Fibroblast of mammary gland (primary cell): ENCODE measurements around the gene MAN1A2.
"Not testable (repeated sequence)": the region's sequence is repeated elsewhere in the genome, so short reads cannot be mapped to it uniquely, and the experiment has no call there.

Source experiments
- DNase-seq: peaks from one replicate; pipeline ENCODE4 v3.0.0-alpha.2; 2010; ENCODE audit warnings: low read depth
- H3K4me3 ChIP-seq: 2 replicates; pipeline ENCODE4 v1.5.1; 2011; ENCODE audit warnings: low read depth, mild to moderate bottlenecking, low read length, moderate library complexity; ENCODE audit not compliant: control insufficient read depth
- CTCF ChIP-seq: conservative IDR thresholded peaks from 2 replicates; pipeline ENCODE4 v1.5.1; 2011; ENCODE audit warnings: low read depth, low read length, inconsistent platforms; ENCODE audit not compliant: control insufficient read depth, insufficient read depth

MAN1A2 gene

DNA sequence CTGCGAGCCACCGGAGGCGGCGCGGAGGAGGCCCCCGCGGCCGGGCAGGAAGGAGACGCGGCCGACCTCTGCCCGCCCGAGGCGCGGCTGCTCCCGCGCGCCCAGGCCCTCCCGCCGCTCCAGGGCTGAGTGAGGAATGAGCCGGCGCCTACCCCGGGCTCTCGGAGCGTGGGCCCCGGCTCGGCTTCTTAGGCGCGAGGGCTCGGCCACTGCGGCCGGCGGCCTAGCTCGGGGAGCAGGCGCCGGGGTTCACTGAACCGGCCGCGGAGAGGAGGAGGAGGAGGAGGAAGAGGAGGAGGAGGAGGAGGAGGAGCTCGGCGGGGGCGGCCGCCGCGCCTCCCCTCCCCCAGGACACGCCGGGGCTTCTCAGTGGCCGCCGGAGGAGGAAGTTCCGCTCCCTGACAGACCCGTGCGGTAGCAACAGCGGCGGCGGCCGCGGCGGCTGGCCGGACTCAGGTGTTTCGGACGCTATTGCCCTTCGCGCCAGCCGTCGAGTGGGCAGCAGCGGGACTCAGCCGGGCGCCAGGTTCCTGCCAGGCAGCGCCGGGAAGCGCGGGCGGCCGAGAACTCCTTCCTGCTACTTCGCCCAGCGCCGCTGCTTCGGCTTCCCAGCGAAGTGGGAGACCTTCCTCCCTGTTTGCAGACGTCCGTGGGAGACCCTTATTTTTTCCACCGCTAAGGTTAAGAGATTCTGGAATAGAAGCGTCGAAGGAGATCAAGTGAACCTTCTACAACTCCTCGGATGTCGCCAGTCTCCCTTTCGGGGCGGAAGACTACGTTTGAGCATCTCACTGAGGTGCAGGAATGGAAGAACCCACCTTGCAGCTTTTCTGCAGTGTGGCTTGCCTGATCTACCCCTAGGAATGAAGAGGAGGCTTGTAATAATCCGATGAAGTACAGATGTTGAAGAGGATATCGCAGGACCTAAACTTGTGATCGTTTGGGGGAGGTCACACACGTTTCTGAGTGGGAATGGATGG lies at the start of gene MAN1A2:
Gene MAN1A2 (plus strand): TSS at position 404 of the 980 bp plus-strand sequence. CDS start 735 bp downstream, outside the sequence.
- no peak for TF ChIP-seq CTCF
- peak; percentile 71 for DNase-seq
- peak within 1 kb of the TSS; percentile 89 for H3K4me3 ChIP-seq

DNA sequence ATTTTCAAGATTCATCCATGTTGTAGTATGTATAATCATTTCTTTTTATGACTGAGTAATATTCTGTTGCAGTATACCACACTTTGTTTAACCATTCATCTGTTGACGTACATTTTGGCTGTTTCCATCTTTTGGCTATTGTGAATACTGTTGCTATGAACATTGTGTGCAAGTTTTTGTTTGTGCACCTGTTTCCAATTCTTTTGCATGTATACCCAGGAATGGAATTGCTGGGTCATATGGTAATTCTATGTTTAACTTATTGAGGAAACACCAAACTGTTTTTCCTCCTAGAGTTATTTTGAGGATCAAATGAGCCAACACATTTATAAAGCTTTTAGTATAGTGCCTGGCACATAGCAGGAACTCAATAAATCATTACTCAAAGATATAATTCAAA lies 49.2 kb upstream of the MAN1A2 start:
- DNase-seq, result no peak
- no peak overlapping the region for H3K4me3 ChIP-seq
- TF ChIP-seq CTCF, result no peak

GRCh38 chr1:117318426-117318825 lies 48.8 kb upstream of the MAN1A2 start:
- no peak for TF ChIP-seq CTCF
- no peak for DNase-seq
- H3K4me3 ChIP-seq, result no peak overlapping the region

DNA sequence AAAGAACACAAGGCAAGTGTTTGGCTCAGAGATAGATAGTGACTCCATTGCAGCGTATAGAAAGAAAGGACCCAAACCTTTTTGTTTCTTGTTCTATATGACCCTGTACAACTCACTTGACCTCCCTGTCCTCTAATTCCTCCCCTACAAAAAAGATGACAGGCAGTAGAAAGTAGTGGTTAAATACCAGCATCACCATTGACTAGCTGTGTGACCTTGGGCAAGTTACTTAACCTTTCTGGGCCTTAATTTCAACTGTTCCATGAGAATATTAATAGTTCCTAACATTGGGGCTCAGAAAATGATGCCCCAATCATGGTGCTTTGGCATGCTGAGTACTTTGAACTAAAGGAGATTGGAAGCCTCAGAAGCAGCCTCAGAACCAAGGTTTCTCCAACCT lies 46.7 kb upstream of the MAN1A2 start:
- H3K4me3 ChIP-seq, result no peak overlapping the region
- DNase-seq, result no peak
- TF ChIP-seq CTCF, result no peak

- no peak overlapping the region for H3K4me3 ChIP-seq
- DNase-seq, result no peak
- TF ChIP-seq CTCF, result no peak
Measured at GRCh38 chr1:117321680-117322609, 45.3 kb upstream of the MAN1A2 start.

DNA sequence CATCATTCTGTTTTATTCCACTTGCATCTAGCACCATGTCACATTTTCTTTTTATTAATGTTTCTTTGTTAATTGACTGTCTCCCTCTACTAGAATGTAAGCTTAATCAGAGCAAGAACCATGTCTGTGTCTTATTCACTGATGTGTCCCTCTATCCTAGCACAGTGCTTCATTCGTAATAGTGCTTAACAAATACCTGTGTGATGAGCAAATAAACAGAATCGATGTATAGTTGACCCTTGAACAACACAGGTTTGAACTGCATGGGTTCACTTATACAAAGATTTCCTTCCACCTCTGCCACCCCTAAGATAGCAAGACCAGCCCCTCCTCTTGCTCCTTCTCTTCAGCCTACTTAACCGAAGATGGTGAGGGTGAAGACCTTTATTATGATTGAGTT lies 42.9 kb upstream of the MAN1A2 start:
- H3K4me3 ChIP-seq, result no peak overlapping the region
- TF ChIP-seq CTCF, result no peak
- no peak for DNase-seq

GRCh38 chr1:117326035-117326434 lies 41.2 kb upstream of the MAN1A2 start:
- DNase-seq, H3K4me3 ChIP-seq: not testable (repeated sequence)
